Stimulated activated CD8-positive, alpha-beta memory T cell treated with anti-CD3 and anti-CD28 coated beads, Interleukin-2, amount 100 ng/mL, for 1 hour (primary cell): ENCODE data around the gene NMUR2.

Source experiments
- DNase-seq, 2 donors: peaks; one replicate each; pipeline ENCODE4 v3.0.0-alpha.2; 2020; ENCODE audit warnings: low read depth in 2 of 2

NMUR2 gene, protein sequence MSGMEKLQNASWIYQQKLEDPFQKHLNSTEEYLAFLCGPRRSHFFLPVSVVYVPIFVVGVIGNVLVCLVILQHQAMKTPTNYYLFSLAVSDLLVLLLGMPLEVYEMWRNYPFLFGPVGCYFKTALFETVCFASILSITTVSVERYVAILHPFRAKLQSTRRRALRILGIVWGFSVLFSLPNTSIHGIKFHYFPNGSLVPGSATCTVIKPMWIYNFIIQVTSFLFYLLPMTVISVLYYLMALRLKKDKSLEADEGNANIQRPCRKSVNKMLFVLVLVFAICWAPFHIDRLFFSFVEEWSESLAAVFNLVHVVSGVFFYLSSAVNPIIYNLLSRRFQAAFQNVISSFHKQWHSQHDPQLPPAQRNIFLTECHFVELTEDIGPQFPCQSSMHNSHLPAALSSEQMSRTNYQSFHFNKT

DNA sequence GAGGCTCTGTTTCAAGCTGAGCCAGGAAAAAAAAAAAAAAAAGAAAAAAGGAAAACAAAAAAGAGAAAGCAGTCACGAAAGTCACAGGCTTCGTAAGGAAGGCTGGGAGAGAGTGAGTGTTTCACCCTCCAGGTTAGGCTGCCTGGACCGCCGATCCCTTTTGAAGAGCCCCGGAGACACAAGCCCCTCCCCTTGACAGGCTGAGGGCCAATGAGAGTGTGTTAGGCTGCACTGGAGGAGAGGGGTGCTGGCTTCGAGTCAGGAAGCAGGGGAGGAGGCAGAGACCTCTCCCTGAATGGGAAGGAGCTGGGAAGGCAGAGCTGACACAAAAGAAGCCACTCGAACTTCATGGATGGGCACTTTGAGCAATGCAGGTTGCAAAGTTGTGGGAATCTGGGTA lies at the start of gene NMUR2:
Gene NMUR2, minus strand, starts transcription at position 135 of the 400 bp plus-strand sequence. CDS start 166 bp downstream, outside the sequence.
- DNase-seq = no peak

DNA sequence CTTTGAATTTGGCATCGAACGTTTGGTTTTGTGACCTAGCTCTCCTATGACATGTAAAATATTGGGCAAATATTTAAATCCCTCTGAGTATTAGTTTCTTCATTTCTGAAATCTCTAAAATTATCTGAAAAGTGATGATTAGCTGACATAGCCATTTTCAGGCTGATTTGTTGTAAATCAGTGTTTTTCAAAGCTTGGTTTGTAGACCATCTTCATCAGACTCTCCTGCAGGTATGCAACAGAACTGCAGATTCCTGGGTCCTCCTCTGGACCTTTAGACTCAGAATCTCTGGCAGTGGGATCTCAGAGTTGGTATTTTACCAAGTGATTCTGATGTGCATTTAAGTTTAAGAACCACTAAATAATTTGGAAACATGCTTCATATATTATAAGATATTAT lies 38.9 kb upstream of the NMUR2 start:
- no peak for DNase-seq

DNA sequence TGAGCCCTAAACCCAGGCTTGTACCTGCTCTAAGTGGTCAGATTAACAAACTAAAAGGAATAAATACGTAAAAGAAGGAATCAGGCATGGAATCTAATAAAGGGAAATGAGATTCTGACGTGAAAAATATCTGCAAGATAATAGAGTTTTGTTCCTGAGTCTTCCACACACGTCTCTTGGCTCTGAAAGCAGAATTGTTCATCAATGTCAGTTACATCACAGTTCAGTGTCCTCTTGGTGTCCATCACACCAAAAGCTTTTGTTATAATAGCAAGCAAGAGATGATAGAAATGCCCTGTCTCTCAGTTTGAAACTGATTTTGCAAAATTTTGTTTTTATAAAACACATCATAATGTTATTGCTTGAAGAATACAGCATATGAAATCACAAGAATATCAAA lies 34.7 kb upstream of the NMUR2 start:
- no peak for DNase-seq

GRCh38 chr5:152437866-152438265 lies 32.8 kb upstream of the NMUR2 start:
- DNase-seq = no peak

- no peak for DNase-seq
Observed at GRCh38 chr5:152427721-152428120, 22.6 kb upstream of the NMUR2 start.

GRCh38 chr5:152425083-152425482 lies 20.0 kb upstream of the NMUR2 start:
- DNase-seq = no peak

DNA sequence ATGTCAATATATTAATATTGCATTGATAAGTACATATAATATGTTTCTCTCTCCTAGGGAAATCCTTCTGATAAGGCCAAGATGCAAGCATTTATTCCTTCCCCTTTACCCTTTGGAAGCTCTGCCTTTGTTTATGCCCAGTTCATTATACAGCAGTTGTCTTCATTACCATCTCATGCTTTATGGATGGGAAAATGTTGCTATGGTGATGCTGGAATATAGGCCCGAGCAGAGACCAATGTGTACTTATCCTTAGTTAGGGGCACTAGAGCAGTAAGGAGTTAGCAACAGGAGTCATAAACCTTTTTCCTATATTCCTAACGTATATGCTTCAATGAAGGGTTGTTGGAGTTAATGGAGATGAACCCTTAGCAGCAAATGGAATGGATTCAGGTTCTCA lies 19.4 kb upstream of the NMUR2 start:
- no peak for DNase-seq

- DNase-seq = no peak
Observed at GRCh38 chr5:152422081-152422480, 17.0 kb upstream of the NMUR2 start.

- no peak for DNase-seq
Observed at GRCh38 chr5:152412129-152412528, 7.0 kb upstream of the NMUR2 start.

- DNase-seq = no peak
Observed at GRCh38 chr5:152406082-152406481, 1.0 kb upstream of the NMUR2 start.

DNA sequence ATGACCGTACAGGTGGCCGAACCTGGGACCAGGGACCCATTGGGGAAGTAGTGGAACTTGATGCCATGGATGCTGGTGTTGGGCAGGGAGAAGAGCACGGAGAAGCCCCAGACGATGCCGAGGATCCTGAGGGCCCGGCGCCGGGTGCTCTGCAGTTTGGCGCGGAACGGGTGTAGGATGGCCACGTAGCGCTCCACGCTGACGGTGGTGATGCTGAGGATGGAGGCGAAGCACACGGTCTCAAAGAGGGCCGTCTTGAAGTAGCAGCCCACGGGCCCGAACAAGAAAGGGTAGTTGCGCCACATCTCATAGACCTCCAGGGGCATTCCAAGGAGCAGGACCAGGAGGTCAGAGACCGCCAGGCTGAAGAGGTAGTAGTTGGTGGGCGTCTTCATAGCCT lies 585 bp downstream of the NMUR2 start:
- DNase-seq = no peak

- DNase-seq = no peak
Observed at GRCh38 chr5:152403046-152403445, 2.0 kb downstream of the NMUR2 start.

DNA sequence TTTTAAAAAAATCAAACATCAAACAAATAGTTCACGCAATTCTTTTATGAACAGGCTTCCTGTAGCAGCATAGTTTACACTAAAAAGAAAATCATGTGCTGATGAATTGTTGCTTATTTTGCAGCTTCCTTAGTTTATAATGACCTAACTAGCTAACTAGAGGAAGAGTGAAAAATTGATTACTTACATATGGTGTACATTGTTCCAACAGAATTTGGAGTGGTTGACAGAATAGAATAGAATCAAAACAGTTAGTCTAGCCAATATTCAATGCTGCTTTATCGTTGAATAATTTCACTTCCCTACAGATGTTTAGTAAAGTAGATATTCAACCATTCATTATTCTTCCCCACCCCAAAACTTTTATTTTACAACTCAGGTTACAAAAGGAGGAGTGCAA lies 4.2 kb downstream of the NMUR2 start:
- DNase-seq = no peak

GRCh38 chr5:152397581-152397980 lies 7.5 kb downstream of the NMUR2 start:
- DNase-seq = no peak

GRCh38 chr5:152393441-152393840 lies 11.6 kb downstream of the NMUR2 start:
- no peak for DNase-seq

GRCh38 chr5:152389208-152389849 lies 15.8 kb downstream of the NMUR2 start:
- DNase-seq = no peak

GRCh38 chr5:152388610-152389009 lies 16.5 kb downstream of the NMUR2 start:
- no peak for DNase-seq

DNA sequence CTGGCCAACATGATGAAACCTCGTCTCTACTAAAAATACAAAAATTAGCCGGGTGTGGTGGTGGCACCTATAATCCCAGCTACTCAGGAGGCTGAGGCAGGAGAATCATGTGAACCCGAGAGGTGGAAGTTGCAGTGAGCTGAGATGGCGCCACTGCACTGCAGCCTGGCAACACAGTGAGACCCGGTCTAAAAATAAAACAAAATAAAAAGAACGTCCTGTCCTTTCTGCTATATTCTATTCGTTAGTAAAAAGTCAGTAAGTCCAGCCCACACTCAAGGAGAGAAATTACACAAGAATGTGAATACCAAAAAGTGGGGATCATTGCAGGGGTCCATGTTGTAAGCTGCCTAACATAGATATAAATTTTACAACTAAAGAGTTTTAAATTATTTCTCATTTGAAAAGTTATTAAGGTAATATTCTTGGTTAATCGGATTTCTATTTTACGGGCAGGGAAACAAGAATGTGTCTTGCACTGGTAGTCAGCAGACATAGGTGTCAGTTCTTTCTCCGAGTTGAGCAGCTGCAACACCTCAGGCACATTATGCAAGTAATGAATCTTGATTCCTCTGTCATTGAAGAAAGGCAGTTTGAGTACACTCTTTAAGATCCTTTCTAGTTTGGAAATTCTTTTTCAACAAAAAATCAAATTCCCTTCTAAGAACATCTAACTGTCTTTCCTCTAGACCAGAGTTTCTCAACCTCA lies 24.5 kb downstream of the NMUR2 start:
- no peak for DNase-seq

DNA sequence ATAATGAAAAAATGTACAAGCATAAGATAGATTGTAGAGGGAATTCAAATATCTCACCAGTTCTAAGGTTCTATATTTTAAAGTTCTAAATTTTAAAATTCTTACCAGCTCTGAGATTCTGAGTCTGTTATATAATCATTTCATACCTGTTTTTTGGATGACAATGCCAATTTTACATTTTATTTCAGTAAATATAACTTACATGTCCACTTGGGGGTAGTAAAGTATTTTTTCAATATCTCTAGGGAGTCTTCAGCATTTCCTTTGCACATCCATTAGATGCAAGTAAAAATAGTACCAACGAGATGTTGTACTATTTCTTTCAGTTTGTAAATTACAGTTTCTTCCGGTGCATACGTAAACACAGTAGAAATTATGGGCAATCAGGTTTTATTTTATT lies 25.7 kb downstream of the NMUR2 start:
- no peak for DNase-seq

DNA sequence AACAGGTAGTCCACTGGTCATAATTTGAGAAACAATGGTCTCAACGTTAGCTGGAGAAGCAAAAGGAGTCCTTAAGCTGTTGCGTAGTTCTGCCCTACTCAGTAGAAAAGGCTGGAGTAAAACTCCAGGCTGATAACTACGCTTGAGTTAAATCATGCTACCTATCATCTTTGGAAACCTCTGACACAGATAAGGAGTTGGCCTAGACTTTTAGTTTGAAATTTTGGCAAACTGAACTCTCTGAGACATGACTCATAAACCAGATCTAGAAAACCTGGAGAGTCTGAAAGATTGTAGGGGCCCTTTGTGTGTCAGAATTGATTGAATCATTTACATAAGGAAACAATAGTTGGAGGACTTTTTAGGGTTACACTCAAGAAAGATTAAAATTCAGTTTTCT lies 26.3 kb downstream of the NMUR2 start:
- no peak for DNase-seq

GRCh38 chr5:152376886-152377285 lies 28.2 kb downstream of the NMUR2 start:
- DNase-seq = no peak

DNA sequence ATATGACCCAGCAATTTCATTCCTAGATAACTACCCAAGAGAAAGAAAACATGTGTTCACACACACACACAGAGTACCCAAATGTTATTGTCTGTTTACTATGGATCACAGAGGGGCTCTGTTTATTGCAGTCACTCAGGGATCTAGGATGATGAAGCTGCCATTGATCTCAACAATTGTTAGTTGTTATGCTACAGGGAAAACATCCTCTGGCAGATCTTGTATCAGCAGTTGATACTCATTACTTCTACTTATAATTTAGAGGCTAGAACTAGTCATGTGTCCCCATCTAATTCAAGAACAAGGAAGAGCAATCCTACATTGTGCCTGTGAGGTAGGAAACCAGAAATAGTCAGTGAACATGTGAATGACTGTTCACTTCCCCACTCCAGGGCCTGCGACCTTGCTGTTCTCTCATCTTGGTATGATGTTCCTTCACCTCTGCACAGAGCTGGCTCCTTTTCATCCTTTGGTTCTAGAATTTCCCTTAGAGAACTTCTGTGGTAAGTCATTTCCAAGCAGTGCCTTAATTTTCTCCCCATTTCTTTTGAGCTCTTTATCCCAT lies 30.3 kb downstream of the NMUR2 start:
- no peak for DNase-seq
